HEK293T (cell line): Measurements from ENCODE around the gene MARVELD1.

ENCODE experiments used
- CTCF ChIA-PET: fragments of 350-600 bp; formaldehyde crosslinking; extraction: SDS; loops from one replicate; lab custom pipeline; 2021; ENCODE audit warnings: antibody characterized with exemption, inconsistent platforms; lab: Yijun Ruan, JAX
- POLR2A ChIA-PET: fragments of 350-600 bp; formaldehyde crosslinking; extraction: SDS; loops from one replicate; lab custom pipeline; 2020; ENCODE audit warnings: antibody characterized with exemption, inconsistent platforms; lab: Yijun Ruan, JAX
- DNase-seq: peaks from one replicate; pipeline ENCODE4 v3.0.0; 2012; ENCODE audit warnings: mixed read lengths; ENCODE audit errors: extremely low spot score
- ARNT ChIP-seq: fragments of 450-650 bp; IDR thresholded peaks from 2 replicates; pipeline ENCODE4 v1.6.1; 2017; ENCODE audit warnings: mild to moderate bottlenecking
- BHLHE40 ChIP-seq: fragments of 450-650 bp; IDR thresholded peaks from 2 replicates; pipeline ENCODE4 v1.6.1; 2016; ENCODE audit warnings: mild to moderate bottlenecking, moderate library complexity, borderline replicate concordance
- CTBP1 ChIP-seq: fragments of 450-650 bp; IDR thresholded peaks from 2 replicates; pipeline ENCODE4 v1.6.1; 2016; ENCODE audit warnings: borderline replicate concordance
- ELF4 ChIP-seq: fragments of 450-650 bp; IDR thresholded peaks from 2 replicates; pipeline ENCODE4 v1.6.1; 2017; ENCODE audit warnings: antibody characterized with exemption
- FOXA1 ChIP-seq: fragments of 450-650 bp; IDR thresholded peaks from 2 replicates; pipeline ENCODE4 v1.6.1; 2016; ENCODE audit warnings: mild to moderate bottlenecking
- FOXK2 ChIP-seq: fragments of 450-650 bp; IDR thresholded peaks from 2 replicates; pipeline ENCODE4 v1.6.1; 2016; ENCODE audit warnings: mild to moderate bottlenecking
- FOXM1 ChIP-seq: fragments of 450-650 bp; IDR thresholded peaks from 2 replicates; pipeline ENCODE4 v1.6.1; 2017; ENCODE audit warnings: mild to moderate bottlenecking, borderline replicate concordance
- HDGF ChIP-seq: fragments of 450-650 bp; IDR thresholded peaks from 2 replicates; pipeline ENCODE4 v1.6.1; 2017; ENCODE audit warnings: antibody characterized with exemption, borderline replicate concordance
- L3MBTL2 ChIP-seq: fragments of 450-650 bp; conservative IDR thresholded peaks from 2 replicates; pipeline ENCODE4 v1.6.1; 2016; ENCODE audit warnings: mild to moderate bottlenecking
- LEF1 ChIP-seq: fragments of 450-650 bp; IDR thresholded peaks from 2 replicates; pipeline ENCODE4 v1.6.1; 2017; ENCODE audit warnings: mild to moderate bottlenecking, borderline replicate concordance
- NFRKB ChIP-seq: fragments of 450-650 bp; IDR thresholded peaks from 2 replicates; pipeline ENCODE4 v1.6.1; 2016; ENCODE audit warnings: mild to moderate bottlenecking, moderate library complexity
- SP1 ChIP-seq: fragments of 450-650 bp; IDR thresholded peaks from 2 replicates; pipeline ENCODE4 v1.6.1; 2017
- SUZ12 ChIP-seq: fragments of 450-650 bp; IDR thresholded peaks from 2 replicates; pipeline ENCODE4 v1.6.1; 2016; ENCODE audit warnings: mild to moderate bottlenecking
- TARDBP ChIP-seq: fragments of 450-650 bp; IDR thresholded peaks from 2 replicates; pipeline ENCODE4 v1.6.1; 2016
- ZNF384 ChIP-seq: fragments of 450-650 bp; IDR thresholded peaks from 2 replicates; pipeline ENCODE4 v1.6.1; 2016
- TF ChIP-seq, protein P1 (sequence below): fragments of 450-650 bp; IDR thresholded peaks from 2 replicates; pipeline ENCODE4 v1.6.1; 2016

The MARVELD1 gene

DNA sequence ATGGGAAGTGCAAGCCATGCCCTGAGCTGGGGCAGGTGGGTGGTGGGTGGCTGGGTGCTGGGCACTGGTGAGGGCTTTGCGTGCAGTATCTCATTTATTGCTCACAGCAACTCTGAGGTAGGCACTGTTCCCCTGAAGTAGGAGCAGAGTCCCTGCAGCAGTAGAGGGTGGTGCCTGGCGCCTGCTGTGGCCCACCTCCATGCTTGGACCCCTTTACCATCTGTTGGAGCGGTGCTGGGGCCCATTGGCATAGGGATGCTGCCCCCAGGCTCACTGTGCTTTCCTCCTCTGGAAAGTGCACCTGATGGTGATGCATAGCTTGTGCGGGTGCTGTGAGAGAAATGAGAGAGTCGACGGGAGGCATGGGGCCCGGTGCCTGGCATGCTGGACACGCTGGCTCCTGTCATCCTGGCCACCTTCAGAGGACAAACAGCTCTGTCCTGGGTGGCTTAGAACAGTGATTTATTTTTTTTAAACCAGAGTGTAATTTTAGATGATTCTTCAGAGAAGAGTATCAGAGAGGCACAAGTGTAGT is 47.9 kb downstream of the MARVELD1 start:
- ChIA-PET CTCF (interaction anchor here (2.3 kb wide), 1 partner anchor 107 kb away, joined by 7 read pairs; no protein-coding TSS in a partner anchor), POLR2A (no interaction called here)
- DNase-seq, result no peak
- TF ChIP-seq, protein P1, sequence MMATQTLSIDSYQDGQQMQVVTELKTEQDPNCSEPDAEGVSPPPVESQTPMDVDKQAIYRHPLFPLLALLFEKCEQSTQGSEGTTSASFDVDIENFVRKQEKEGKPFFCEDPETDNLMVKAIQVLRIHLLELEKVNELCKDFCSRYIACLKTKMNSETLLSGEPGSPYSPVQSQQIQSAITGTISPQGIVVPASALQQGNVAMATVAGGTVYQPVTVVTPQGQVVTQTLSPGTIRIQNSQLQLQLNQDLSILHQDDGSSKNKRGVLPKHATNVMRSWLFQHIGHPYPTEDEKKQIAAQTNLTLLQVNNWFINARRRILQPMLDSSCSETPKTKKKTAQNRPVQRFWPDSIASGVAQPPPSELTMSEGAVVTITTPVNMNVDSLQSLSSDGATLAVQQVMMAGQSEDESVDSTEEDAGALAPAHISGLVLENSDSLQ, result no peak
- TF ChIP-seq BHLHE40, result no peak
- TF ChIP-seq L3MBTL2, result no peak
- no peak for TF ChIP-seq SP1
- no peak for TF ChIP-seq FOXK2
- no peak for TF ChIP-seq HDGF
- no peak for TF ChIP-seq FOXA1
- no peak for TF ChIP-seq TARDBP

DNA sequence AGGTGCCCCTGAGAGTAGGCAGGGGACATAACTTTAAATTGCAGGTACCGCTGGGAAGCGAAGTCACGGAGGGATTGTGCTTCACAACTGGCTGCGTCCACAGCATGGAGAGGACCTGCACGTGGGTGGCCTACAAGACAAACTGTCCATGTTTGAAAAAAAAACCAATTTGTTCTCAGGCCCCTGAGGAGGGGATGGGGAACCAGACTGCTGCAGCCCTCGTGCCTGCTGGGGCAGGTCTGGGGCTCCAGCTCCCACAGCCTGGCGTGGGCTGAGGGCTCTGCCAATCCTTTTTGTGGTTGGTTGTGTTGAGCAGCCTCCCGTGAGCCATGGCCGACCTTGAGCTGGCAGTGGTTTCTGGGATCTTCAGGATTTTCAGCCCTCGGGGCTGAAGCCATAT is 48.5 kb downstream of the MARVELD1 start:
- POLR2A ChIA-PET, result no interaction called here
- CTCF ChIA-PET, result no interaction called here

DNA sequence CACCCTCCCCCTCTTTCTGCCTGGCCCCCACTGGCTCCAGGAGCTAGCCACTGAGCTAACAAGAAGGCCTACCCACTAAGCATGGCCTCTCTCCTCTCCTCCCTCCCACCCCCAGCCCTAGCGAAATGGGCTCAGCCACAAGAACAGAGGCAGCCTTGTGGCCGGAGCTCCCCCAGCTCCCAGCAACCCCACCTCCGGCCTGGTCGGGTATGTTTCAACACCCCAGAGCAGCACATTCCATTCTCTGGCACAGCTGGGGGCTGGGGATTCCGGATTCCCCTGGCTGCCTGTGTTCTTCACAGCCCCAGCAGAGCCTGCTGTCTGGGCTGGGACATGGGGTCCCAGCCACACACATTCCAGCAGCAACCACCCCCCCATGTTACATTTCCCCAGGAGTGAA is 49.3 kb downstream of the MARVELD1 start:
- no peak for DNase-seq
- POLR2A ChIA-PET, result no interaction called here

More for the DNA sequence above, 48.5 kb downstream of the MARVELD1 start:
- TF ChIP-seq SUZ12 (no peak), ZNF384 (no peak), TARDBP (no peak), FOXA1 (no peak)
- DNase-seq, result no peak

DNA sequence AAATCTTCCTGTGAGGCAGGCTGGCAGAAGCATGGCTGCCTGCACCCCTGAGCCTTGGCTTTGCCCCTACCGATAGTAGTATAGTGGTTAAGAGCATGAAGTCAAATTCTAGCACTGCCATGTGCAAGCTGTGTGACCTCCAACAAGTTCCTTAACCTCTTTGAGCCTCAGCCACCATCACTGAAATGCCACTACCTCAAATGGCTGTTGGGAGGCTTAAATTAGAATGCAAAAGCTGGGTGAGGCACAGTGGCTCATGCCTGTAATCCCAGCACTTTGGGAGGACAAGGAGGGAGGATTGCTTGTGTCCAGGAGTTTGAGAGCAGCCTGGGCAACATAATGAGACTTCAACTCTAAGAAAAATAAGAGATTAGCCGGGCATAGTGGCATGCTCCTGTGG is 49.9 kb downstream of the MARVELD1 start:
- no peak for DNase-seq
- ChIA-PET POLR2A (no interaction called here), CTCF (interaction anchor here (1.3 to 2.1 kb wide), 2 partner anchors 28 to 106 kb away, joined by 4 to 8 read pairs; no protein-coding TSS in a partner anchor)
- no peak for TF ChIP-seq TARDBP
- no peak for TF ChIP-seq FOXM1
- TF ChIP-seq ZNF384, result no peak
- no peak for TF ChIP-seq SUZ12
- TF ChIP-seq, protein P1, result no peak
- TF ChIP-seq FOXA1, result no peak
- TF ChIP-seq ELF4, result no peak
- TF ChIP-seq SP1, result no peak
- no peak for TF ChIP-seq FOXK2
- TF ChIP-seq NFRKB, result no peak

More for the DNA sequence above, 49.3 kb downstream of the MARVELD1 start:
- CTCF ChIA-PET, result interaction anchor here (1.3 to 2.1 kb wide), 2 partner anchors 29 to 107 kb away, joined by 4 to 8 read pairs; no protein-coding TSS in a partner anchor
- no peak for TF ChIP-seq L3MBTL2
- TF ChIP-seq ELF4, result no peak
- TF ChIP-seq TARDBP, result no peak
- TF ChIP-seq LEF1, result no peak
- no peak for TF ChIP-seq ARNT
- TF ChIP-seq ZNF384, result no peak
- TF ChIP-seq HDGF, result no peak
- no peak for TF ChIP-seq FOXK2
- no peak for TF ChIP-seq FOXA1
- no peak for TF ChIP-seq BHLHE40
- TF ChIP-seq CTBP1, result no peak
- no peak for TF ChIP-seq NFRKB
- TF ChIP-seq SP1, result no peak
- TF ChIP-seq, protein P1, result no peak
- TF ChIP-seq SUZ12, result no peak
- TF ChIP-seq FOXM1, result no peak

DNA sequence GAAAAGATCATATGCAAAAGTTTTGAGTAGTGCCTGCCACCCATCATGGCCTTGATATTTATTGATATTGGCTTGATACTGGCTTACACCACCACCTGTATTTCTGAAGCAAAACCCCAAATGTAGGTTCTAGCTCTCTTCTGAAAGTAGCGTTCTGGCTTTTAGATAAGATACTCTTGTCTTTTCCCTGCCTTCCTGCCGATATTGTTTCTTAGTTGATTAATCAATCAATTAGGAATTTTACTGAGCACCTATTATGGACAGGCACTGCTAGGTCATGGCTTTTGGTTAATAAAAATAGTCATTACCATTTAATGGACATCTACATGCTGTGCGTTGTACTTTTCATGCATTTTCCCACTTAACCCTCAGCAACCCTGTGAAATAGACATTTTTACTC is 50.4 kb downstream of the MARVELD1 start:
- no peak for DNase-seq
- CTCF ChIA-PET, result interaction anchor here (2.1 kb wide), 1 partner anchor 106 kb away, joined by 8 read pairs; no protein-coding TSS in a partner anchor
- TF ChIP-seq SUZ12 (no peak), TARDBP (no peak), ZNF384 (no peak), HDGF (no peak), BHLHE40 (no peak), FOXA1 (no peak)
- TF ChIP-seq, protein P1, result no peak
- POLR2A ChIA-PET, result no interaction called here

DNA sequence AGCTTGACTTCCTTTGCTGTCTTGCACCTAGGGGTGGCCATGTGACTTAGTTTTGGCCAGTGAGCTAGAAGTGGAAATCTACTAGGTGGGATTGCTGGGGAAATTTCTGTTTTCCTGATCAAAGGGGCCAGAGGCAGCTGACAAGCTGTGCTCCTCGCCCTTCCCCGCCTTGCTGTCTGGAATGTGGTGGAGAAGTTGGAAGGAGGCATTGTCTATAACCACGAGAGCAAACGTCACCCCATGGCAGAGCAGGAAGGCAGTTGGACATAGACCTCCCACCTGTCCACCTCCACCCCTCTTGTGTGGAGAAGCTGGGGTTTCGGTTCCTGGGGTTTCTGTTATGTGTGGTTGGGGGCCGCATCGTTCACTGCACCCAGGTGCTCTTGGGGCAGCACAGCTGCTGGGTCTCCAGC is 51.0 kb downstream of the MARVELD1 start:
- no peak for DNase-seq
- ChIA-PET POLR2A (no interaction called here), CTCF (interaction anchor here (2.1 kb wide), 1 partner anchor 105 kb away, joined by 8 read pairs; no protein-coding TSS in a partner anchor)
- TF ChIP-seq ZNF384 (no peak), SP1 (no peak), FOXK2 (no peak), LEF1 (no peak)
- TF ChIP-seq, protein P1, result no peak
